Measurements from ENCODE around the gene SAFB2.

DNA sequence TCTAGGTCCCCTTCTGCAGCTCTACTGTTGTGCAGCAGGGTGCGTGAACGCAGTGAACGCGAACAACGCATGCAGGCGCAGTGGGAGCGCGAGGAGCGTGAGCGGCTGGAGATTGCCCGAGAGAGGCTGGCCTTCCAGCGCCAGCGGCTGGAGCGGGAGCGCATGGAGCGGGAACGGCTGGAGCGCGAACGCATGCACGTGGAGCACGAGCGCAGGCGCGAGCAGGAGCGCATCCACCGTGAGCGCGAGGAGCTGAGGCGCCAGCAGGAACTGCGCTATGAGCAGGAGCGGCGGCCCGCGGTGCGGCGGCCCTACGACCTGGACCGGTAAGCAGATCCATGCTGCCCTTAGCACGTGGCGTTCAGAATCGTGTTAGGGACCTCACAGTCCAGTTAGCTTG, 38.9 kb upstream of the SAFB2 start:
- no peak for TF ChIP-seq EZH2 (IDR thresholded peaks at IDR 0.05; ENCODE audit: borderline replicate concordance, insufficient read depth, low read depth, low read length, poor library complexity, severe bottlenecking)
- no peak for TF ChIP-seq CTCF (IDR thresholded peaks at IDR 0.05)

Measured in B cell (primary cell).